Erythroblast (primary cell): Measurements from ENCODE around the gene NID1.

Source experiments
- GATA1 ChIP-seq: IDR thresholded peaks from 2 replicates; pipeline ENCODE4 v1.6.1; 2011; ENCODE audit warnings: low read depth, mild to moderate bottlenecking, control low read depth, low read length, moderate library complexity
- POLR2A ChIP-seq: IDR thresholded peaks from 2 replicates; pipeline ENCODE4 v1.6.1; 2011; ENCODE audit warnings: mild to moderate bottlenecking, low read length

DNA sequence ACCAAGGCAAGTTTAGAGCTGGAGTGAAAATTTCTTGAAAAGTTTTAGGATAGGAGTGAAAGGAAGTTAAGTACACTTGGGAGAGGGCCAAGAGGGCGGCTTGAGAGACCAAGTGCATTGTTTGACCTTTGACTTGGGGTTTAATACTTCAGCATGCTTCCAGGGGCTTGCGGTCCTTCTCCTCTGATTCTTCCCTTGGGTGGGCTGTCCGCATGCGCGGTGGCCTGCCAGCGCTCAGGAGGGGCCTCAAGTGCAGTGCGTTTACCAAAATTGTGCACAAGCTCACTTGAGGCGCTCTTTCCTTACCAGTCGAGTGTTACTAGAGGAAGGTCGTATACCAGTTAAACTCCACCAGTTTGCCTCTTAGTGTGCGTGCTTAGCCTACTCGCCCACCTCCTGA, 106.9 kb downstream of the NID1 start:
- TF ChIP-seq POLR2A, result no peak
- no peak for TF ChIP-seq GATA1
